HFFc6 (cell line): ENCODE measurements around the gene ELL3. TPM values are rescaled to one million over a fixed set of nuclear protein-coding genes. Genes with fewer than 3 reads are reported as not detected.

Source experiments
- DNase-seq: peaks from one replicate; pipeline ENCODE4 v3.0.0-alpha.2; 2018
- H3K27ac Mint-ChIP-seq: 2 replicates; pipeline ENCODE4 v1.8.0; 2020; ENCODE audit warnings: mild to moderate bottlenecking, mixed read lengths
- H3K27me3 Mint-ChIP-seq: 2 replicates; pipeline ENCODE4 v1.8.0; 2021; ENCODE audit warnings: mild to moderate bottlenecking, moderate library complexity, mixed read lengths; ENCODE audit not compliant: insufficient read depth
- H3K36me3 Mint-ChIP-seq: 2 replicates; pipeline ENCODE4 v1.8.0; 2021; ENCODE audit warnings: low read depth, mixed read lengths
- H3K4me1 Mint-ChIP-seq: 2 replicates; pipeline ENCODE4 v1.8.0; 2020; ENCODE audit warnings: low read depth, mixed read lengths
- H3K4me3 Mint-ChIP-seq: 2 replicates; pipeline ENCODE4 v1.8.0; 2020; ENCODE audit warnings: mild to moderate bottlenecking, moderate library complexity, mixed read lengths
- H3K9me3 Mint-ChIP-seq: 2 replicates; pipeline ENCODE4 v1.8.0; 2020; ENCODE audit warnings: mild to moderate bottlenecking, mixed read lengths
- total RNA-seq, 6 experiments: library from RNA; stranded (reverse); fragmentation: NEBNext Ultra II Directional; extraction: Animal tissue kit (Norgen Biotek cat#: 25700); gene quantifications; 2 replicates in 1 of 6; 3 replicates in 5 of 6; pipeline ENCODE4 v1.2.3, GENCODE V29; 2021
- TF ChIP-seq, protein P1 (sequence below): fragments of 200-600 bp; sonication (generic); IDR thresholded peaks from 2 replicates; pipeline ENCODE4 v1.5.0; 2021; ENCODE audit warnings: antibody characterized with exemption, mild to moderate bottlenecking

ELL3 gene
- total RNA-seq, 6 experiments from 2014 or later: 0.91 to 1.5 (median 1.1) TPM

DNA sequence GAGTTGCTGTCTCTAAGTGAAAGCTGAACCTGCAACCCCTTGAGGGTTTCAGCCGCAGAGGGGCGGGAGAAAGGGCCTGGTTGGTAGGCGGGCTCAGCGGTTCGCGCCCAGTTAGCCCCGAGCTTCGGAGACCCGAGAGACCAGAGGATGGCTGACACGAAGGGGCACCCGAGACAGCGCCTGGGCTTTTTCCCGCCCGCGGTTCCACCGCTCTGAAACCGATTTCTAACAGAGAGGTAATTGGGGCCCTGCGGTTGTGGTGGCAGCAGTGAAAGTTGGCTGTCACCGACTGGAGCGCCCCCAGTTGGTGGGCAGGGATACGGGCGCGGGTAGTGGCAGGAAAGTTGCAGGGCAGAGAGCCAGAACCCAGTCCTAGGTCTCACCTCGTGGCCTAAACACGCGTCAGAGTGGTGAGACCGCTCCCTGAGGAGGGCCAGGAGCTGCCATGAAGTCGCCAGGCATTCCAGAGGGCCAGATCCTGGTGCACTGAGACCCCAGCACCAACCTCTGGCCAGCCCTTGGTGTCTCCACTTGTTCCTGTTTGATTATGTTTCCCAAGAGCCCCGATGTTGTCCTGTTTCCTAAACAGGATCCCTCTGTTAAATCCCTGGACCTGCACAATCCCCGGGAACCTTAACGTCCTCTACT, 625 bp upstream of the ELL3 start:
- Mint-ChIP-seq H3K27me3 (no peaks in the 10 kb centered on the region), H3K36me3 (peaks cover 3% of the 10 kb centered on the region; the same call in 1 of the 2 replicates), H3K4me3 (peak overlapping the region; percentile 93), H3K9me3 (no peaks in the 10 kb centered on the region), H3K27ac (peak overlapping the region; percentile 92), H3K4me1 (peaks cover 15% of the 10 kb centered on the region)
- DNase-seq: peak; percentile 62
- TF ChIP-seq, protein P1, sequence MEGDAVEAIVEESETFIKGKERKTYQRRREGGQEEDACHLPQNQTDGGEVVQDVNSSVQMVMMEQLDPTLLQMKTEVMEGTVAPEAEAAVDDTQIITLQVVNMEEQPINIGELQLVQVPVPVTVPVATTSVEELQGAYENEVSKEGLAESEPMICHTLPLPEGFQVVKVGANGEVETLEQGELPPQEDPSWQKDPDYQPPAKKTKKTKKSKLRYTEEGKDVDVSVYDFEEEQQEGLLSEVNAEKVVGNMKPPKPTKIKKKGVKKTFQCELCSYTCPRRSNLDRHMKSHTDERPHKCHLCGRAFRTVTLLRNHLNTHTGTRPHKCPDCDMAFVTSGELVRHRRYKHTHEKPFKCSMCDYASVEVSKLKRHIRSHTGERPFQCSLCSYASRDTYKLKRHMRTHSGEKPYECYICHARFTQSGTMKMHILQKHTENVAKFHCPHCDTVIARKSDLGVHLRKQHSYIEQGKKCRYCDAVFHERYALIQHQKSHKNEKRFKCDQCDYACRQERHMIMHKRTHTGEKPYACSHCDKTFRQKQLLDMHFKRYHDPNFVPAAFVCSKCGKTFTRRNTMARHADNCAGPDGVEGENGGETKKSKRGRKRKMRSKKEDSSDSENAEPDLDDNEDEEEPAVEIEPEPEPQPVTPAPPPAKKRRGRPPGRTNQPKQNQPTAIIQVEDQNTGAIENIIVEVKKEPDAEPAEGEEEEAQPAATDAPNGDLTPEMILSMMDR: peak; percentile 84

DNA sequence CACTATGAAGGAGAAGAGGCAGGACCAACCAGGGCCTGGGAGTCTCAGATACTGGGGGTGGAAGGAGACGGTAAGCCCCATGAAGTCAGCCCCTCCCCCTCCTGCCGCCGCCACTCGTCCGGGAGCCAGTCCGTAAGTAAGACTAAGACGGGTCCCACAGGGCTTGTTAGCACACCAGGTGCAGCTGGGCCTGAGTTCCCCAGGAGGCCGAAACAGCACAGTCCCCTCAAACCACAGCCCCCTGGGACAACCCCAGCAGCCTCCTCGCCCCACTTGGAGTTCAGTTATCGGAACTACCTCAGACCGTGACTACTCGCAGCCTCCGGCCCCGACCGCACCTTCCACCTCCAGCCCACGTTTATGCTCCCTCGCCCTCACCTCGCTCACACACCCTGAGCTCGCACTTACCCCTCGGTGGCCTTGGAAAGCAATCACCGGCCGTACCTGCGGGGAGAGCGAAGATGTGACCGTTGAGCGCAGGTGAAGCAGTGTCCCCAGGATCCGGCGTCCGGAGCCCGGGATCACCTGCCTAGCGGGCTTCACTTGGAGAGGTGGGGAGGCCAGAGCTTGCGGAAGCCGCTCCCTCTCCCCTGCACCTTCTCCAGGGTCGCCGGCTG, 557 bp downstream of the ELL3 start:
- H3K27me3 Mint-ChIP-seq: no peaks in the 10 kb centered on the region
- TF ChIP-seq, protein P1: no peak
- H3K4me1 Mint-ChIP-seq: peaks cover 15% of the 10 kb centered on the region
- no peaks in the 10 kb centered on the region for H3K9me3 Mint-ChIP-seq
- H3K27ac Mint-ChIP-seq: no peak overlapping the region
- peak overlapping the region; percentile 93 for H3K4me3 Mint-ChIP-seq
- H3K36me3 Mint-ChIP-seq: peaks cover 11% of the 10 kb centered on the region; the same call in 1 of the 2 replicates
- no peak for DNase-seq

DNA sequence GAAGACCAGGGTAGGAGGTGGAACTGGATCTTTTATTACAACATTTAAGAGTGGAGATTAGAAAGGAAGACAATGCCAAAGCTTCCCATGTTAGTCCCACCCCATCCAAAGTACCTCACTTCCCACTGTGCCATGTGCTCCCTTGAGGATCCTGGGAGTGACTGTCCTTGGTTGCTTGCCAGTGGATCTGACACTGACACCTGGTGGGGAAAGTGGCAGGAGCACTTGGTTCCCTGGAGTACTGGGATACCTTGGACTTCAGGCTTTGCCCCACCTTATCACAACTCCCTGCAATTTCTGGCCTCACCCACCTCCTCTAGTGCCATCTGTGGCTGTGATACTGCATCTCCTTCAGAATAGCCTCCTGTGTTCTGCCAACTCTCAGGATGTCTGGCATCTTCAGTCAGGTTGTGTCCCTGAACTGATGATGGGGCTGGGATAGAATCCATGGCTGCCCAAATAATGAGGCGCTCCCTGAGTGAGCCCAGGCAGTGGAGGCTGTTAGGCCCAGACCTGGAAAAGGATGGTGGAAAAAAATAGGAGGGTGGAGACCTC, 1.3 kb downstream of the ELL3 start:
- TF ChIP-seq, protein P1: peak; percentile 74
- H3K36me3 Mint-ChIP-seq: peaks cover 16% of the 10 kb centered on the region; the same call in 1 of the 2 replicates
- H3K27ac Mint-ChIP-seq: peak overlapping the region; percentile 33; the same call in 1 of the 2 replicates
- no peaks in the 10 kb centered on the region for H3K27me3 Mint-ChIP-seq
- H3K9me3 Mint-ChIP-seq: no peaks in the 10 kb centered on the region
- no peak overlapping the region for H3K4me3 Mint-ChIP-seq
- peaks cover 15% of the 10 kb centered on the region for H3K4me1 Mint-ChIP-seq
- DNase-seq: peak; percentile 72

DNA sequence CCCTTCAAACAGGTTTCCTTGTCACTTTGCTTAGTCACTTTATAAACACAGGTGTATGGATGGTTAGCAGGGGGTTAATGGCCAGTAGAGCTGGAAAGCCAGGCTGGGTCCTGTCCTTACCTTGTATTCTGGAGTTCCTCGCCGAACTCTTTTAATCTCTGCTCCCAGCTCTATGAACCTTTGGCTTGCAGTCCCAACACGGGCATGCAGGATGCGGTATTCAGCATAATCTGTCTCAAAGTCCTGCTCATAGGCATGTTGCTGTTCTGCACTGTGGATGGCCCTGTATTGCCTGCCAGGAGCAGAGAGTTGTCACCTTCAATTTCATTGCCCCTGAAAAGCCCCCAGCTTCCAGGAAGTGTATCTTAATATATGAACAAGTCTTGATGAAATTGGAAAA, 2.7 kb downstream of the ELL3 start:
- no peak overlapping the region for H3K27ac Mint-ChIP-seq
- H3K36me3 Mint-ChIP-seq: peaks cover 24% of the 10 kb centered on the region; the same call in 1 of the 2 replicates
- TF ChIP-seq, protein P1: no peak
- peaks cover 15% of the 10 kb centered on the region for H3K4me1 Mint-ChIP-seq
- H3K4me3 Mint-ChIP-seq: no peak overlapping the region
- no peak for DNase-seq
- no peaks in the 10 kb centered on the region for H3K9me3 Mint-ChIP-seq
- no peaks in the 10 kb centered on the region for H3K27me3 Mint-ChIP-seq

DNA sequence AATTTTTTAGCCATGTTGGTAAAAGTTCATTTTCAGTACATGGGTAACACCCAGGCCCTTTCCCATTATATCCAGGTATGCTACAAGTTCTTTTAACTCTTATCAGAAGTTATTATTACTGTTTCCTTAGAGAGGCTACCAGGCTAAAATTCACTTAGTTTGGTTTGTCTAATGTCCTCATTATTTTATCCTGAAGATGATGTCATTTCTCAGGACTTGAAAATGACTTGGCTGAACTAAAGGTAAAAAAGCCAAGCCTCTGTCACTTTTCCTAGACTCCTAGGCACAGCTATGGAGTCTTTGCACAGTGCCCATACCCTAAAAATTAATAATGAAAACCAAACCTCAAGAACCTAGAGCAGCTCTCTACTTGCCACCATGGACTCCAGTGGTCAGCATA, 4.1 kb downstream of the ELL3 start:
- no peak for DNase-seq
- Mint-ChIP-seq H3K4me3 (no peak overlapping the region), H3K9me3 (no peaks in the 10 kb centered on the region), H3K27me3 (no peaks in the 10 kb centered on the region), H3K36me3 (peaks cover 24% of the 10 kb centered on the region; the same call in 1 of the 2 replicates), H3K4me1 (peaks cover 13% of the 10 kb centered on the region), H3K27ac (no peak overlapping the region)
- TF ChIP-seq, protein P1: no peak
